Progenitor cell of endocrine pancreas (in vitro differentiated cells): ENCODE results near the gene ZSWIM7. TPM values are rescaled to one million over a fixed set of nuclear protein-coding genes. Genes with fewer than 3 reads are reported as not detected.

Source experiments
- DNase-seq: peaks from one replicate; pipeline ENCODE4 v3.0.0; 2021; ENCODE audit warnings: low spot score; ENCODE audit not compliant: unreplicated experiment
- H3K27ac Mint-ChIP-seq: 2 replicates; pipeline ENCODE4 v1.8.0; 2021; ENCODE audit warnings: mild to moderate bottlenecking, moderate library complexity, mixed read lengths
- H3K27me3 Mint-ChIP-seq: 2 replicates; pipeline ENCODE4 v1.8.0; 2021; ENCODE audit warnings: mixed read lengths
- H3K36me3 Mint-ChIP-seq: 2 replicates; pipeline ENCODE4 v1.8.0; 2022; ENCODE audit warnings: mixed read lengths; ENCODE audit not compliant: insufficient read depth
- H3K4me1 Mint-ChIP-seq: 2 replicates; pipeline ENCODE4 v1.8.0; 2021; ENCODE audit warnings: low read depth, mixed read lengths
- H3K4me3 Mint-ChIP-seq: 2 replicates; pipeline ENCODE4 v1.8.0; 2021; ENCODE audit warnings: low read depth, mild to moderate bottlenecking, moderate library complexity, mixed read lengths
- H3K9me3 Mint-ChIP-seq: 2 replicates; pipeline ENCODE4 v1.8.0; 2021; ENCODE audit warnings: low read depth, mixed read lengths
- CTCF ChIP-seq: fragments of 200-600 bp; sonication (generic); IDR thresholded peaks from one replicate; pipeline ENCODE4 v1.5.0; 2021; ENCODE audit warnings: antibody characterized with exemption, mild to moderate bottlenecking; ENCODE audit not compliant: unreplicated experiment
- total RNA-seq: library from RNA; stranded (reverse); gene quantifications from 2 replicates; pipeline ENCODE4 v1.2.1, GENCODE V29; 2021

The ZSWIM7 gene
- total RNA-seq, 1 donor from 2014 or later, result 27.9 TPM

- Mint-ChIP-seq H3K4me3 (no peak overlapping the region), H3K4me1 (peaks cover 6% of the 10 kb centered on the region), H3K36me3 (no peaks in the 10 kb centered on the region), H3K9me3 (no peaks in the 10 kb centered on the region), H3K27ac (no peak overlapping the region), H3K27me3 (peaks cover 4% of the 10 kb centered on the region)
- DNase-seq, result no peak
- TF ChIP-seq CTCF, result no peak
Observed at GRCh38 chr17:15957608-15958307, 41.7 kb downstream of the ZSWIM7 start.

DNA sequence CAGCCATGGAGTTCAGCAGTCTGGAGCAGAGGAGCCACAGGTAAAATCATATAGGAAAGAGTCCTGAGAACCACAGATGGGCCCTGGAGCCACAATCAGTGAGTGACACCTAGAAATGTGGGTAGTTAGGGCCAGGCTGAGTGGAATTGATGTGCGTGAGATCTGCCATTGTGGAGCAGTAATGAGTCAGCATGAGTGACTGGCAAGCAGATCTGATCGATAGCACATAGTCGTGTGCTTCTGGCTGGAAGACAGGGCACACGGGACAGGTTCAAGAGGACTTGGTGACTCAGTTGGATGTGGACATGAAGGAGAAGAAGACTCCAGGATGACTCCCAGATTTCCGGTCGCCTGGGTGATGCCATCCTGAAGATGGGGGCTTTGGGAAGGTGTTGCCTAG is 42.3 kb downstream of the ZSWIM7 start:
- no peaks in the 10 kb centered on the region for H3K9me3 Mint-ChIP-seq
- no peak overlapping the region for H3K27ac Mint-ChIP-seq
- peaks cover 8% of the 10 kb centered on the region for H3K4me1 Mint-ChIP-seq
- no peak for TF ChIP-seq CTCF
- no peak for DNase-seq
- H3K4me3 Mint-ChIP-seq, result no peak overlapping the region
- peaks cover 6% of the 10 kb centered on the region for H3K27me3 Mint-ChIP-seq
- H3K36me3 Mint-ChIP-seq, result no peaks in the 10 kb centered on the region

DNA sequence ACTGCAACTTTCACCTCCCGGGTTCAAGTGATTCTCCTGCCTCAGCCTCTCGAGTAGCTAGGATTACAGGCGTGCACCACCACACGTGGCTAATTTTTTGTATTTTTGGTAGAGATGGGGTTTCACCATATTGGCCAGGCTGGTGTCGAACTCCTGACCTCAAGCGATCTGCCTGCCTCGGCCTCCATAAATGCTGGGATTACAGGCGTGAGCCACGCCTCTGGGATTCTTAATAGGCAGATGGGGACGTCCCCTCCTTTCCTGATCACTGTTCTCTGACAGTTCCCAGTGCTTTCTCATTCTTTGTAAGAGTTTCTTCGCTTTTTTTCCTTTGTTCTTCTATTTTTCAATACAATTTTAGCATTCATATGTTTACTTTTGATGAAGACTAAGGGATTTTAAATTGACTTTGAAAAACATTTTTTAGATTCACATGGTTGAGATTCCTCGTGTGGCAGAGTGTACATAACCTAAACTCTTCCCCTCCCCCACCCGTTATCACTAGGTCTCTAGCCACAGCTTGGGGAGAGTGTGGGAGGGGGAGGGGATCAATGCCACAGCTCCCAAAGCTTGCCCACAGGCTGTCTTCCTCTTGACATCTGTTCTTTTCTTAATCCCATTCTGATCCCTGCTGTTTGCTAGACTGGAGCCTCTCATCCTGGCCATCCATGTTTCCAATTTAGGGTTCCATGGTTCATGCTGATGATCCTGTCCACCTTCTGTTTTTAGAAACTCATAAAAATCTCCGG is 43.5 kb downstream of the ZSWIM7 start:
- H3K9me3 Mint-ChIP-seq, result no peaks in the 10 kb centered on the region
- H3K36me3 Mint-ChIP-seq, result no peaks in the 10 kb centered on the region
- H3K27ac Mint-ChIP-seq, result no peak overlapping the region
- no peak overlapping the region for H3K4me3 Mint-ChIP-seq
- TF ChIP-seq CTCF, result no peak
- peaks cover 6% of the 10 kb centered on the region for H3K27me3 Mint-ChIP-seq
- DNase-seq, result no peak
- peaks cover 8% of the 10 kb centered on the region for H3K4me1 Mint-ChIP-seq

GRCh38 chr17:15954222-15954621 is 45.3 kb downstream of the ZSWIM7 start:
- H3K36me3 Mint-ChIP-seq, result no peaks in the 10 kb centered on the region
- H3K4me1 Mint-ChIP-seq, result peaks cover 8% of the 10 kb centered on the region
- H3K9me3 Mint-ChIP-seq, result no peaks in the 10 kb centered on the region
- H3K27me3 Mint-ChIP-seq, result peaks cover 18% of the 10 kb centered on the region
- no peak overlapping the region for H3K4me3 Mint-ChIP-seq
- H3K27ac Mint-ChIP-seq, result no peak overlapping the region
- no peak for DNase-seq
- TF ChIP-seq CTCF, result no peak

GRCh38 chr17:15952916-15953790 is 46.4 kb downstream of the ZSWIM7 start:
- Mint-ChIP-seq H3K4me3 (no peak overlapping the region), H3K36me3 (no peaks in the 10 kb centered on the region), H3K4me1 (peaks cover 8% of the 10 kb centered on the region), H3K9me3 (no peaks in the 10 kb centered on the region), H3K27me3 (peaks cover 18% of the 10 kb centered on the region), H3K27ac (no peak overlapping the region)
- TF ChIP-seq CTCF, result no peak
- DNase-seq, result no peak
